OCI-LY3 (cell line): ENCODE measurements around the gene CADM2.

Source experiments
- H2AFZ ChIP-seq: fragments of 200-600, 300-600 bp; shearing (Covaris generic); 2 replicates; pipeline ENCODE4 v1.6.0; 2014; ENCODE audit warnings: antibody characterized with exemption, low read depth, low read length
- H3K27ac ChIP-seq: fragments of 200-600, 300-600 bp; sonication (generic); 2 replicates; pipeline ENCODE4 v1.5.1; 2014; ENCODE audit warnings: mild to moderate bottlenecking, low read length, moderate library complexity, mixed read lengths
- H3K27me3 ChIP-seq: fragments of 200-600, 300-600 bp; sonication (generic); 2 replicates; pipeline ENCODE4 v1.6.1; 2014; ENCODE audit warnings: low read depth, low read length, mixed read lengths
- H3K36me3 ChIP-seq: fragments of 200-600, 300-600 bp; sonication (generic); replicated peaks from 2 replicates; pipeline ENCODE3; 2014; ENCODE audit warnings: low read depth, low read length, mixed read lengths
- H3K4me1 ChIP-seq: fragments of 300-600, 200-600 bp; sonication (generic); 2 replicates; pipeline ENCODE4 v1.6.1; 2014; ENCODE audit warnings: low read length, mixed read lengths
- H3K4me2 ChIP-seq: fragments of 200-600, 300-600 bp; sonication (generic); 2 replicates; pipeline ENCODE4 v1.6.1; 2014; ENCODE audit warnings: low read length, mixed read lengths
- H3K4me3 ChIP-seq: fragments of 300-600, 200-600 bp; sonication (generic); 2 replicates; pipeline ENCODE4 v1.5.1; 2014; ENCODE audit warnings: antibody characterized with exemption, mild to moderate bottlenecking, low read length, moderate library complexity
- H3K79me2 ChIP-seq: fragments of 300-600, 200-600 bp; shearing (Covaris generic); 2 replicates; pipeline ENCODE4 v1.6.1; 2014; ENCODE audit warnings: mild to moderate bottlenecking, low read length, mixed read lengths
- H3K9ac ChIP-seq: fragments of 300-600, 200-600 bp; shearing (Covaris generic); 2 replicates; pipeline ENCODE4 v1.6.0; 2014; ENCODE audit warnings: mild to moderate bottlenecking, low read length, moderate library complexity
- H3K9me3 ChIP-seq: fragments of 200-600, 300-600 bp; shearing (Covaris generic); 2 replicates; pipeline ENCODE4 v1.6.1; 2014; ENCODE audit warnings: low read length, mixed read lengths; ENCODE audit not compliant: insufficient read depth
- H4K20me1 ChIP-seq: fragments of 200-600, 300-600 bp; sonication (generic); 2 replicates; pipeline ENCODE4 v1.6.1; 2016; ENCODE audit warnings: low read length, mixed read lengths; ENCODE audit not compliant: insufficient read depth
- EZH2phosphoT487 ChIP-seq: fragments of 200-600 bp; shearing (Covaris generic); IDR thresholded peaks from 2 replicates; pipeline ENCODE4 v1.6.1; 2018; ENCODE audit warnings: antibody characterized with exemption, mixed run types, low read depth
- TF ChIP-seq, protein P1 (sequence below): fragments of 200-600, 300-600 bp; sonication (generic); IDR thresholded peaks from 2 replicates; pipeline ENCODE4 v1.5.1; 2014; ENCODE audit warnings: antibody characterized with exemption, low read length, low read depth

The CADM2 gene

GRCh38 chr3:85077018-85077417 lies 118.2 kb downstream of the CADM2 start:
- TF ChIP-seq, protein P1, sequence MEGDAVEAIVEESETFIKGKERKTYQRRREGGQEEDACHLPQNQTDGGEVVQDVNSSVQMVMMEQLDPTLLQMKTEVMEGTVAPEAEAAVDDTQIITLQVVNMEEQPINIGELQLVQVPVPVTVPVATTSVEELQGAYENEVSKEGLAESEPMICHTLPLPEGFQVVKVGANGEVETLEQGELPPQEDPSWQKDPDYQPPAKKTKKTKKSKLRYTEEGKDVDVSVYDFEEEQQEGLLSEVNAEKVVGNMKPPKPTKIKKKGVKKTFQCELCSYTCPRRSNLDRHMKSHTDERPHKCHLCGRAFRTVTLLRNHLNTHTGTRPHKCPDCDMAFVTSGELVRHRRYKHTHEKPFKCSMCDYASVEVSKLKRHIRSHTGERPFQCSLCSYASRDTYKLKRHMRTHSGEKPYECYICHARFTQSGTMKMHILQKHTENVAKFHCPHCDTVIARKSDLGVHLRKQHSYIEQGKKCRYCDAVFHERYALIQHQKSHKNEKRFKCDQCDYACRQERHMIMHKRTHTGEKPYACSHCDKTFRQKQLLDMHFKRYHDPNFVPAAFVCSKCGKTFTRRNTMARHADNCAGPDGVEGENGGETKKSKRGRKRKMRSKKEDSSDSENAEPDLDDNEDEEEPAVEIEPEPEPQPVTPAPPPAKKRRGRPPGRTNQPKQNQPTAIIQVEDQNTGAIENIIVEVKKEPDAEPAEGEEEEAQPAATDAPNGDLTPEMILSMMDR = no peak
- no peak for TF ChIP-seq EZH2phosphoT487
- no peaks in the 10 kb centered on the region for H3K27me3 ChIP-seq
- no peak overlapping the region for H2AFZ ChIP-seq
- no peaks in the 10 kb centered on the region for H3K36me3 ChIP-seq
- no peaks in the 10 kb centered on the region for H3K9me3 ChIP-seq
- H3K27ac ChIP-seq = no peak overlapping the region
- no peaks in the 10 kb centered on the region for H3K4me1 ChIP-seq
- H3K4me2 ChIP-seq = no peak overlapping the region
- no peaks in the 10 kb centered on the region for H3K79me2 ChIP-seq
- no peaks in the 10 kb centered on the region for H4K20me1 ChIP-seq
- no peak overlapping the region for H3K4me3 ChIP-seq
- no peak overlapping the region for H3K9ac ChIP-seq

GRCh38 chr3:85081191-85081906 lies 122.6 kb downstream of the CADM2 start:
- no peak for TF ChIP-seq EZH2phosphoT487
- TF ChIP-seq, protein P1 = no peak
- Histone ChIP-seq H2AFZ (no peak overlapping the region), H3K36me3 (no peaks in the 10 kb centered on the region), H3K4me3 (no peak overlapping the region), H3K79me2 (no peaks in the 10 kb centered on the region), H3K9me3 (no peaks in the 10 kb centered on the region), H3K4me2 (no peak overlapping the region), H3K27ac (no peak overlapping the region), H3K27me3 (no peaks in the 10 kb centered on the region), H3K9ac (no peak overlapping the region), H4K20me1 (no peaks in the 10 kb centered on the region), H3K4me1 (no peaks in the 10 kb centered on the region)

GRCh38 chr3:85090495-85090894 lies 131.7 kb downstream of the CADM2 start:
- no peak overlapping the region for H3K27ac ChIP-seq
- H3K36me3 ChIP-seq = no peaks in the 10 kb centered on the region
- H3K4me3 ChIP-seq = no peak overlapping the region
- no peak overlapping the region for H3K4me2 ChIP-seq
- no peak overlapping the region for H3K9ac ChIP-seq
- no peak for TF ChIP-seq EZH2phosphoT487
- TF ChIP-seq, protein P1 = no peak
- H3K79me2 ChIP-seq = no peaks in the 10 kb centered on the region
- H4K20me1 ChIP-seq = no peaks in the 10 kb centered on the region
- no peaks in the 10 kb centered on the region for H3K4me1 ChIP-seq
- H3K27me3 ChIP-seq = no peaks in the 10 kb centered on the region
- H2AFZ ChIP-seq = no peak overlapping the region
- no peaks in the 10 kb centered on the region for H3K9me3 ChIP-seq

GRCh38 chr3:85100316-85100715 lies 141.5 kb downstream of the CADM2 start:
- TF ChIP-seq, protein P1 = no peak
- TF ChIP-seq EZH2phosphoT487 = no peak
- H3K9me3 ChIP-seq = no peaks in the 10 kb centered on the region

More at GRCh38 chr3:85100316-85100715, 141.5 kb downstream of the CADM2 start:
- Histone ChIP-seq H3K4me3 (no peak overlapping the region), H3K36me3 (no peaks in the 10 kb centered on the region), H2AFZ (no peak overlapping the region), H3K9ac (no peak overlapping the region), H3K27ac (no peak overlapping the region), H3K27me3 (no peaks in the 10 kb centered on the region), H3K79me2 (no peaks in the 10 kb centered on the region), H3K4me2 (no peak overlapping the region), H4K20me1 (no peaks in the 10 kb centered on the region), H3K4me1 (no peaks in the 10 kb centered on the region)
